Subcutaneous preadipocyte (primary cell): ENCODE data around the gene OR1D2. TPM values are rescaled to one million over a fixed set of nuclear protein-coding genes. Genes with fewer than 3 reads are reported as not detected.

ENCODE experiments used
- total RNA-seq: library from RNA; depleted of rRNA; stranded (reverse); fragments of >200 nt; gene quantifications from 2 replicates; pipeline ENCODE4 v1.2.3, GENCODE V29; 2012

The OR1D2 gene
- not detected in 2 replicates for total RNA-seq

GRCh38 chr17:3104322-3104721, at the start of gene OR1D2:
Gene OR1D2, minus strand, starts transcription at chr17:3104422. Its CDS starts 11,426 bp downstream, at chr17:3092996.

GRCh38 chr17:3127451-3127850, 23.2 kb upstream of the OR1D2 start, which contains the start of gene OR1G1:
Gene OR1G1, minus strand, starts transcription at chr17:3127551. Its CDS starts 0 bp downstream, at chr17:3127551.

GRCh38 chr17:3063507-3063906, 40.7 kb downstream of the OR1D2 start, which contains the start of gene OR1D5:
Gene OR1D5, minus strand, starts transcription at chr17:3063607. Its CDS starts 0 bp downstream, at chr17:3063607.

Other genes with a start within 250 kb of the OR1D2 start
- gene OR1D5, start 40.8 kb downstream of the OR1D2 start, total RNA-seq: not detected in 2 replicates
- not detected in 2 replicates for gene OR1G1, start 23.1 kb upstream of the OR1D2 start, total RNA-seq
- gene OR1A2, start 93.1 kb upstream of the OR1D2 start, total RNA-seq: not detected in 2 replicates
- gene OR1A1, start 103.2 kb upstream of the OR1D2 start, total RNA-seq: not detected in 2 replicates
- under 0.01 and 0.20 TPM in 2 replicates for gene OR3A1, start 193.9 kb upstream of the OR1D2 start, total RNA-seq